ENCODE results near the gene RPL41. TPM values are rescaled to one million over a fixed set of nuclear protein-coding genes. Genes with fewer than 3 reads are reported as not detected.

RPL41 gene
- total and polyA plus RNA-seq, 10 of the 15 experiments (the other 5 are each of a cell fraction or from before 2014, with no cell fraction given) = 4,144 to 19,112 (median 8,004) TPM

- TF ChIP-seq NFIC (IDR thresholded peaks at IDR 0.05; ENCODE audit: low read depth, low read length) (peak; percentile 55; the same call in 1 of the 2 replicates), ZBTB11 (CRISPR knock-in tag; IDR thresholded peaks at IDR 0.05) (peak; percentile 53), MAX (IDR thresholded peaks at IDR 0.05; ENCODE audit: low read depth, low read length) (peak; percentile 96), CREB1 (IDR thresholded peaks at IDR 0.05; ENCODE audit: low read depth) (peak; percentile 93), LARP7 (IDR thresholded peaks at IDR 0.05) (peak; percentile 53), CTCF (IDR thresholded peaks at IDR 0.05 in 2 of 3, conservative IDR thresholded peaks at IDR 0.05 in 1 of 3; ENCODE audit: control insufficient read depth in 2 of 3, extremely low read depth in 1 of 3, insufficient read depth in 1 of 3, low read depth in 3 of 3, low read length in 3 of 3) (peak; percentile 40 to 69 (median 48)), WRNIP1 (IDR thresholded peaks at IDR 0.05; ENCODE audit: borderline replicate concordance, low read depth, low read length) (no peak), PRDM15 (CRISPR knock-in tag; IDR thresholded peaks at IDR 0.05) (0 out of 2 replicates have a peak, but pooled peaks have one; percentile 60), MYB (IDR thresholded peaks at IDR 0.05; ENCODE audit: borderline replicate concordance, low read depth, low read length) (peak; percentile 81), SKIL (IDR thresholded peaks at IDR 0.05; ENCODE audit: low read depth, poor library complexity, severe bottlenecking) (no peak), ZZZ3 (IDR thresholded peaks at IDR 0.05; ENCODE audit: control insufficient read depth, insufficient read length, low read depth) (no peak), TBL1XR1 (IDR thresholded peaks at IDR 0.05; ENCODE audit: low read depth, low read length) (peak; percentile 84; the same call in 1 of the 2 replicates), TCF7 (IDR thresholded peaks at IDR 0.05; ENCODE audit: borderline replicate concordance) (no peak)
Observed at GRCh38 chr12:56117778-56118687, 1.6 kb downstream of the RPL41 start, which contains the start of gene ZC3H10 (continued).
